NK-92 (cell line): ENCODE data around the gene SDC4.

ENCODE experiments used
- DNase-seq: peaks from one replicate; lab custom pipeline; 2025; ENCODE audit not compliant: unreplicated experiment; lab: John Stamatoyannopoulos, UW

The SDC4 gene

GRCh38 chr20:45344168-45344860 lies 3.9 kb downstream of the SDC4 start:
- DNase-seq: no peak

GRCh38 chr20:45343532-45344167 lies 4.6 kb downstream of the SDC4 start:
- DNase-seq: no peak

GRCh38 chr20:45342855-45343531 lies 5.2 kb downstream of the SDC4 start:
- DNase-seq: no peak

- no peak for DNase-seq
These were observed 6.0 kb downstream of the SDC4 start for GRCh38 chr20:45341939-45342854.

- DNase-seq: no peak
These were observed 6.7 kb downstream of the SDC4 start for GRCh38 chr20:45341579-45341938.

GRCh38 chr20:45340951-45341350 lies 7.3 kb downstream of the SDC4 start:
- DNase-seq: no peak

GRCh38 chr20:45340236-45340847 lies 7.9 kb downstream of the SDC4 start:
- DNase-seq: no peak

- DNase-seq: no peak
These were observed 8.4 kb downstream of the SDC4 start for GRCh38 chr20:45339799-45340198.

- no peak for DNase-seq
These were observed 9.1 kb downstream of the SDC4 start for GRCh38 chr20:45339084-45339483.

GRCh38 chr20:45338121-45339030 lies 9.8 kb downstream of the SDC4 start:
- no peak for DNase-seq

GRCh38 chr20:45337367-45338120 lies 10.7 kb downstream of the SDC4 start:
- no peak for DNase-seq

GRCh38 chr20:45336530-45337366 lies 11.5 kb downstream of the SDC4 start:
- DNase-seq: no peak

GRCh38 chr20:45330476-45330875 lies 17.7 kb downstream of the SDC4 start:
- no peak for DNase-seq

- DNase-seq: no peak
These were observed 18.5 kb downstream of the SDC4 start for GRCh38 chr20:45329497-45330319.

GRCh38 chr20:45328451-45328850 lies 19.8 kb downstream of the SDC4 start:
- no peak for DNase-seq

GRCh38 chr20:45325371-45325770 lies 22.9 kb downstream of the SDC4 start:
- DNase-seq: no peak

GRCh38 chr20:45323731-45324130 lies 24.5 kb downstream of the SDC4 start:
- DNase-seq: no peak
